IMR-90 (cell line): ENCODE data around the gene ITPR2. TPM values are rescaled to one million over a fixed set of nuclear protein-coding genes. Genes with fewer than 3 reads are reported as not detected.

Experiments
- ATAC-seq: fragments of 200-7000 bp; cut with Tn5 transposase; 2 replicates; pipeline ENCODE4 v1.9.1; 2020; ENCODE audit warnings: low read depth, mild to moderate bottlenecking, moderate library complexity
- BruUV-seq: library from RNA; stranded (reverse); fragments of 400-500 nt; replicated peaks from 2 replicates; lab custom pipeline; 2021; lab: Mats Ljungman, UMichigan
- CTCF ChIA-PET: fragments of 300-600 bp; formaldehyde crosslinking; extraction: SDS; loops from one replicate; lab custom pipeline; 2021; ENCODE audit warnings: antibody characterized with exemption; lab: Yijun Ruan, JAX
- POLR2A ChIA-PET: fragments of 300-600 bp; sonication (Branson Sonifier 250); formaldehyde crosslinking; loops from one replicate; lab custom pipeline; 2022; ENCODE audit warnings: antibody characterized with exemption; ENCODE audit not compliant: unreplicated experiment; lab: Charles Lee
- DNase-seq: peaks from one replicate; pipeline ENCODE4 v3.0.0; 2013
- H2AFZ ChIP-seq: replicated peaks from 2 replicates; pipeline ENCODE3; 2013; ENCODE audit warnings: low read length, mild to moderate bottlenecking; ENCODE audit not compliant: poor library complexity
- H2AK5ac ChIP-seq: 2 replicates; pipeline ENCODE4 v1.6.1; 2013; ENCODE audit warnings: low read depth, low read length, inconsistent platforms
- H2AK9ac ChIP-seq: replicated peaks from 2 replicates; pipeline ENCODE3; 2013; ENCODE audit warnings: mild to moderate bottlenecking, low read depth, low read length, moderate library complexity; ENCODE audit not compliant: poor library complexity
- H2BK120ac ChIP-seq: 2 replicates; pipeline ENCODE4 v1.6.1; 2013; ENCODE audit warnings: low read depth, low read length, inconsistent platforms
- H2BK15ac ChIP-seq: 3 replicates; pipeline ENCODE4 v1.6.1; 2013; ENCODE audit warnings: low read depth, low read length, inconsistent platforms
- H2BK20ac ChIP-seq: 2 replicates; pipeline ENCODE4 v1.6.1; 2013; ENCODE audit warnings: low read depth, mild to moderate bottlenecking, inconsistent platforms, low read length, moderate library complexity
- H2BK5ac ChIP-seq: 2 replicates; pipeline ENCODE4 v1.6.1; 2013; ENCODE audit warnings: mild to moderate bottlenecking, low read depth, low read length, inconsistent platforms; ENCODE audit not compliant: poor library complexity, severe bottlenecking
- H3K14ac ChIP-seq: replicated peaks from 2 replicates; pipeline ENCODE4 v1.6.1; 2013; ENCODE audit warnings: low read depth, low read length, inconsistent platforms
- H3K18ac ChIP-seq: 2 replicates; pipeline ENCODE4 v1.6.1; 2013; ENCODE audit warnings: low read depth, low read length, control low read depth
- H3K23ac ChIP-seq: 2 replicates; pipeline ENCODE4 v1.6.1; 2013; ENCODE audit warnings: low read depth, low read length, inconsistent platforms
- H3K27ac ChIP-seq: 2 replicates; pipeline ENCODE4 v1.5.1; 2013; ENCODE audit warnings: mild to moderate bottlenecking, control low read depth, low read length; ENCODE audit not compliant: insufficient read depth
- H3K27me3 ChIP-seq: 2 replicates; pipeline ENCODE4 v1.6.1; 2013; ENCODE audit warnings: low read length; ENCODE audit not compliant: control insufficient read depth, insufficient read depth
- H3K36me3 ChIP-seq: 2 replicates; pipeline ENCODE4 v1.6.1; 2013; ENCODE audit warnings: low read length, mixed read lengths; ENCODE audit not compliant: control insufficient read depth, insufficient read depth
- H3K4ac ChIP-seq: 2 replicates; pipeline ENCODE4 v1.6.1; 2013; ENCODE audit warnings: low read depth, low read length, inconsistent platforms
- H3K4me1 ChIP-seq: 2 replicates; pipeline ENCODE4 v1.6.1; 2013; ENCODE audit warnings: low read length, mixed read lengths; ENCODE audit not compliant: control insufficient read depth, insufficient read depth
- H3K4me2 ChIP-seq: 2 replicates; pipeline ENCODE4 v1.6.1; 2013; ENCODE audit warnings: low read depth, mild to moderate bottlenecking, control low read depth, low read length, moderate library complexity
- H3K4me3 ChIP-seq: 2 replicates; pipeline ENCODE4 v1.5.1; 2013; ENCODE audit warnings: low read depth, mild to moderate bottlenecking, control low read depth, low read length, moderate library complexity; ENCODE audit not compliant: insufficient read depth
- H3K56ac ChIP-seq: 2 replicates; pipeline ENCODE4 v1.6.1; 2013; ENCODE audit warnings: low read length, inconsistent platforms; ENCODE audit not compliant: insufficient read depth; ENCODE audit errors: extremely low read depth
- H3K79me1 ChIP-seq, 2 experiments: 2 replicates each; pipeline ENCODE4 v1.6.1; 2013; ENCODE audit warnings: low read length in 2 of 2, inconsistent platforms in 1 of 2, low read depth in 1 of 2
- H3K9ac ChIP-seq: 2 replicates; pipeline ENCODE4 v1.6.1; 2013; ENCODE audit warnings: low read depth, low read length, control low read depth
- H3K9me1 ChIP-seq: 2 replicates; pipeline ENCODE4 v1.6.1; 2013; ENCODE audit warnings: low read length, inconsistent platforms; ENCODE audit not compliant: insufficient read depth
- H3K9me3 ChIP-seq: 2 replicates; pipeline ENCODE4 v1.6.1; 2013; ENCODE audit warnings: low read length; ENCODE audit not compliant: control insufficient read depth, insufficient read depth
- H4K20me1 ChIP-seq: 2 replicates; pipeline ENCODE4 v1.6.1; 2013; ENCODE audit warnings: low read length, inconsistent platforms; ENCODE audit not compliant: insufficient read depth
- H4K5ac ChIP-seq: 2 replicates; pipeline ENCODE4 v1.6.1; 2013; ENCODE audit warnings: mild to moderate bottlenecking, low read depth, low read length, control low read depth
- H4K8ac ChIP-seq, 2 experiments: 2 replicates each; pipeline ENCODE4 v1.6.1; 2013; ENCODE audit warnings: low read depth in 2 of 2, low read length in 2 of 2, control low read depth in 1 of 2, inconsistent platforms in 1 of 2
- H4K91ac ChIP-seq: 2 replicates; pipeline ENCODE4 v1.6.1; 2013; ENCODE audit warnings: low read depth, low read length, inconsistent platforms; ENCODE audit not compliant: insufficient read depth
- CHD1 ChIP-seq: IDR thresholded peaks from 2 replicates; pipeline ENCODE4 v1.6.1; 2012; ENCODE audit warnings: low read depth, low read length, improper control_type of control experiment
- MAFK ChIP-seq: IDR thresholded peaks from 2 replicates; pipeline ENCODE4 v1.6.1; 2012; ENCODE audit warnings: low read depth, low read length, improper control_type of control experiment
- WGBS, 2 experiments: methylation state at CpG; one replicate each; pipeline versions ENCODE4 v1.1.5 to v1.1.7; 2013; ENCODE audit warnings: missing lambda C conversion rate in 2 of 2; ENCODE audit not compliant: insufficient read length in 1 of 2; ENCODE audit errors: extremely low coverage in 2 of 2; 5-methylcytosine and 5-hydroxymethylcytosine counted together
- dilution Hi-C: fragments of 300-500 bp; cut with HindIII; formaldehyde crosslinking; loops from one replicate; pipeline ENCODE4 v1.14.3; 2018; ENCODE audit warnings: low sequenced_read_pairs; ENCODE audit not compliant: unreplicated experiment
- in situ Hi-C: fragments of 300-500 bp; cut with MboI; formaldehyde crosslinking; loops from 3 replicates; pipeline ENCODE4 v1.14.3; 2019; ENCODE audit warnings: low sequenced_read_pairs, inconsistent platforms, mixed read lengths
- intact Hi-C: fragments of 100-400 bp; cut with micrococcal nuclease; formaldehyde crosslinking; loops from 2 replicates; pipeline ENCODE4 v1.10.0; 2022
- polyA plus RNA-seq, 3 experiments: library from polyadenylated mRNA; depleted of rRNA; stranded (reverse); fragments of >200 nt; gene quantifications; 2 replicates each; pipeline ENCODE4 v1.2.3, GENCODE V29; 2012; ENCODE audit warnings: low replicate concordance in 1 of 3
- total RNA-seq: library from RNA; depleted of rRNA; stranded (reverse); fragments of >200 nt; gene quantifications from 2 replicates; pipeline ENCODE4 v1.2.3, GENCODE V29; 2012
- TF ChIP-seq, protein P1 (sequence below): conservative IDR thresholded peaks from 2 replicates; pipeline ENCODE4 v1.5.1; 2012; ENCODE audit warnings: mild to moderate bottlenecking, low read depth, low read length, improper control_type of control experiment

ITPR2 gene
- total and polyA plus RNA-seq, 2 of the 4 experiments (the other 2 are of a cell fraction), result 1.2 to 9.0 TPM

DNA sequence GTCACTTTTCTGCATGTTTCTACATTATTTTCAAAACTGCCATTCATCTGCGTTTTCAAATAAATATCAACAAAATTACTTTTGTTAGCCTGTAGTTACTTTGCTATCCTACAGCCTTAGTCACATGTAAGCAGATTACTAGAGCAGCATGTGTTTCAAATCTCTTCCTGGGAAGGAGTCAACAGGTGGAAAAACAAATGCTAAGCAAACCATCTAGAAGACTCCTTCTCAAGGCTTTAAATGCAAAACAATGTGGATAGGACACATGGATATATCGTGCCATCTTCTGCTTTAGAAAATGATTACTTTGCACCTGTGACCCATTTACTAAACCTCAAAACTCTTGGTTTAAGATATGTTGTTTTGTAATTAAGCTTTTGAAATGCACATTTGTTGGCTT is 528.7 kb downstream of the ITPR2 start:
- in situ Hi-C loops, result no loop called here
- no peak overlapping the region for H3K4ac ChIP-seq
- ChIA-PET CTCF (interaction anchor here (1.0 kb wide), 1 partner anchor 14 kb away, joined by 3 read pairs; no protein-coding TSS in a partner anchor), POLR2A (no interaction called here)
- H3K27me3 ChIP-seq, result no peaks in the 10 kb centered on the region; the same call in 1 of the 2 replicates
- TF ChIP-seq, protein P1, sequence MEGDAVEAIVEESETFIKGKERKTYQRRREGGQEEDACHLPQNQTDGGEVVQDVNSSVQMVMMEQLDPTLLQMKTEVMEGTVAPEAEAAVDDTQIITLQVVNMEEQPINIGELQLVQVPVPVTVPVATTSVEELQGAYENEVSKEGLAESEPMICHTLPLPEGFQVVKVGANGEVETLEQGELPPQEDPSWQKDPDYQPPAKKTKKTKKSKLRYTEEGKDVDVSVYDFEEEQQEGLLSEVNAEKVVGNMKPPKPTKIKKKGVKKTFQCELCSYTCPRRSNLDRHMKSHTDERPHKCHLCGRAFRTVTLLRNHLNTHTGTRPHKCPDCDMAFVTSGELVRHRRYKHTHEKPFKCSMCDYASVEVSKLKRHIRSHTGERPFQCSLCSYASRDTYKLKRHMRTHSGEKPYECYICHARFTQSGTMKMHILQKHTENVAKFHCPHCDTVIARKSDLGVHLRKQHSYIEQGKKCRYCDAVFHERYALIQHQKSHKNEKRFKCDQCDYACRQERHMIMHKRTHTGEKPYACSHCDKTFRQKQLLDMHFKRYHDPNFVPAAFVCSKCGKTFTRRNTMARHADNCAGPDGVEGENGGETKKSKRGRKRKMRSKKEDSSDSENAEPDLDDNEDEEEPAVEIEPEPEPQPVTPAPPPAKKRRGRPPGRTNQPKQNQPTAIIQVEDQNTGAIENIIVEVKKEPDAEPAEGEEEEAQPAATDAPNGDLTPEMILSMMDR, result no peak
- TF ChIP-seq CHD1 (no peak), MAFK (no peak)
- no peaks in the 10 kb centered on the region for H3K36me3 ChIP-seq
- no peak overlapping the region for H3K4me2 ChIP-seq
- dilution Hi-C loops, result no loop called here
- H3K14ac ChIP-seq, result no peak overlapping the region
- BruUV-seq, result no TSS peak
- H3K9me1 ChIP-seq, result 0 out of 2 replicates have a peak, but pooled peaks cover 3% of the 10 kb centered on the region
- no peak overlapping the region for H3K9ac ChIP-seq
- H2AK9ac ChIP-seq, result no peak overlapping the region
- no peaks in the 10 kb centered on the region for H3K79me1 ChIP-seq
- intact Hi-C loops, result no loop called here
- no peaks in the 10 kb centered on the region for H3K4me1 ChIP-seq
- no peak overlapping the region for H3K23ac ChIP-seq
- no peak overlapping the region for H2BK5ac ChIP-seq
- no peak overlapping the region for H4K8ac ChIP-seq
- DNase-seq, result no peak
- WGBS, 2 experiments, result no CpG with 5 or more reads among the region's 2 CpGs
- H3K4me3 ChIP-seq, result no peak overlapping the region
- no peak overlapping the region for H4K91ac ChIP-seq
- H4K20me1 ChIP-seq, result no peaks in the 10 kb centered on the region
- no peak for ATAC-seq
- H3K9me3 ChIP-seq, result peaks cover 3% of the 10 kb centered on the region; the same call in 1 of the 2 replicates
- H2BK120ac ChIP-seq, result no peak overlapping the region
- H2AK5ac ChIP-seq, result no peak overlapping the region
- no peak overlapping the region for H3K18ac ChIP-seq
- H3K27ac ChIP-seq, result no peak overlapping the region
- no peak overlapping the region for H3K56ac ChIP-seq
- H2BK20ac ChIP-seq, result no peak overlapping the region
- H4K5ac ChIP-seq, result no peak overlapping the region
- H2BK15ac ChIP-seq, result no peak overlapping the region
- no peak overlapping the region for H2AFZ ChIP-seq
